Left kidney (tissue), 2 donors: Measurements from ENCODE around the gene KMT2B. TPM values are rescaled to one million over a fixed set of nuclear protein-coding genes. Genes with fewer than 3 reads are reported as not detected.

Source experiments
- DNase-seq: peaks from one replicate; pipeline ENCODE4 v3.0.0-alpha.2; 2013
- polyA plus RNA-seq: library from polyadenylated mRNA; unstranded; fragments of 120-200 nt; gene quantifications from one replicate; pipeline ENCODE4 v1.2.1, GENCODE V29; 2013; ENCODE audit not compliant: insufficient read length

KMT2B gene
- polyA plus RNA-seq, 1 donor: 34.5 TPM

- peak; percentile 97 for DNase-seq
Measured at GRCh38 chr19:35740423-35741202, 22.8 kb downstream of the KMT2B start.

GRCh38 chr19:35741203-35741515, 23.4 kb downstream of the KMT2B start:
- no peak for DNase-seq

- DNase-seq: no peak
Measured at GRCh38 chr19:35742121-35742724, 24.4 kb downstream of the KMT2B start, which contains the start of gene IGFLR1. Gene IGFLR1 (minus strand): TSS chr19:35742452. CDS start chr19:35741180, 1,272 bp downstream.

GRCh38 chr19:35743640-35744429, 26.0 kb downstream of the KMT2B start:
- DNase-seq: no peak

- peak; percentile 96 for DNase-seq
Measured at GRCh38 chr19:35744430-35745327, 26.9 kb downstream of the KMT2B start.

- DNase-seq: peak; percentile 99
Measured at GRCh38 chr19:35745328-35746086, 27.7 kb downstream of the KMT2B start, which contains the start of the genes PSENEN and U2AF1L4. Gene PSENEN (plus strand): TSS chr19:35745651. CDS start chr19:35745931, 280 bp downstream. Gene U2AF1L4 (minus strand): TSS chr19:35745418. CDS start chr19:35745391, 27 bp downstream.

GRCh38 chr19:35746087-35746462, 28.3 kb downstream of the KMT2B start:
- no peak for DNase-seq

GRCh38 chr19:35746531-35746930, 28.7 kb downstream of the KMT2B start:
- no peak for DNase-seq

GRCh38 chr19:35748106-35749020, 30.6 kb downstream of the KMT2B start, which contains the start of gene LIN37:
Gene LIN37 (plus strand): TSS chr19:35748576. CDS start chr19:35748725, 149 bp downstream.
- peak; percentile 99 for DNase-seq

GRCh38 chr19:35750167-35750566, 32.4 kb downstream of the KMT2B start:
- DNase-seq: no peak

- no peak for DNase-seq
Measured at GRCh38 chr19:35751839-35752745, 34.3 kb downstream of the KMT2B start.

- DNase-seq: no peak
Measured at GRCh38 chr19:35752746-35753350, 35.0 kb downstream of the KMT2B start.

- DNase-seq: no peak
Measured at GRCh38 chr19:35753634-35754369, 36.0 kb downstream of the KMT2B start.

GRCh38 chr19:35754370-35755130, 36.7 kb downstream of the KMT2B start:
- DNase-seq: no peak

GRCh38 chr19:35755131-35755549, 37.3 kb downstream of the KMT2B start:
- no peak for DNase-seq

GRCh38 chr19:35755550-35756376, 38.0 kb downstream of the KMT2B start:
- DNase-seq: no peak
